Measurements from ENCODE around the gene MIPOL1. TPM values are rescaled to one million over a fixed set of nuclear protein-coding genes. Genes with fewer than 3 reads are reported as not detected.

MIPOL1 gene
- total and polyA plus RNA-seq, 7 donors, result 0.77 to 5.6 (median 5.1) TPM

- Histone ChIP-seq H3K4me3 (no peak overlapping the region), H3K27me3 (ENCODE audit: insufficient read depth in 3 of 3, low read length in 2 of 3) (no peaks in the 10 kb centered on the region), H3K9me3 (peaks cover 7% of the 10 kb centered on the region), H3K36me3 (ENCODE audit: insufficient read depth in 1 of 2, low read depth in 1 of 2) (no peaks in the 10 kb centered on the region), H3K27ac (no peak overlapping the region), H3K4me1 (no peaks in the 10 kb centered on the region)
- DNase-seq (no peak), ATAC-seq (no peak)
- WGBS, 3 donors, result 93 to 98% (median 95%) methylated on average over 1 of the region's 1 CpG
- no peak for TF ChIP-seq CTCF (IDR thresholded peaks at IDR 0.05)
- intact Hi-C loops (cut with DNase I), result no loop called here
These were observed 203.4 kb downstream of the MIPOL1 start for GRCh38 chr14:37401093-37401492.

GRCh38 chr14:37403626-37404025 is 205.9 kb downstream of the MIPOL1 start:
- intact Hi-C loops (cut with DNase I), result no loop called here
- 41 to 55% (median 54%) methylated on average over 1 of the region's 1 CpG for WGBS, 3 donors
- H3K36me3 ChIP-seq (ENCODE audit: insufficient read depth in 1 of 2, low read depth in 1 of 2), result no peaks in the 10 kb centered on the region
- peaks cover 7% of the 10 kb centered on the region for H3K9me3 ChIP-seq
- no peak for ATAC-seq
- no peak for DNase-seq
- H3K4me3 ChIP-seq, result no peak overlapping the region
- no peak for TF ChIP-seq CTCF (IDR thresholded peaks at IDR 0.05)
- H3K4me1 ChIP-seq, result no peaks in the 10 kb centered on the region
- H3K27ac ChIP-seq, result no peak overlapping the region
- no peaks in the 10 kb centered on the region for H3K27me3 ChIP-seq (ENCODE audit: insufficient read depth in 3 of 3, low read length in 2 of 3)

- 93 to 99% (median 94%) methylated on average over 2 of the region's 2 CpGs for WGBS, 3 donors
- intact Hi-C loops (cut with DNase I), result no loop called here
- Histone ChIP-seq H3K27me3 (ENCODE audit: insufficient read depth in 3 of 3, low read length in 2 of 3) (no peaks in the 10 kb centered on the region), H3K27ac (no peak overlapping the region), H3K4me1 (no peaks in the 10 kb centered on the region), H3K4me3 (no peak overlapping the region), H3K36me3 (ENCODE audit: insufficient read depth in 1 of 2, low read depth in 1 of 2) (no peaks in the 10 kb centered on the region), H3K9me3 (no peaks in the 10 kb centered on the region)
- ATAC-seq, result no peak
- no peak for DNase-seq
- TF ChIP-seq CTCF (IDR thresholded peaks at IDR 0.05), result no peak
These were observed 208.4 kb downstream of the MIPOL1 start for GRCh38 chr14:37406095-37406494.

GRCh38 chr14:37411079-37411735 is 213.5 kb downstream of the MIPOL1 start:
- 79 to 85% (median 84%) methylated on average over 3 of the region's 3 CpGs for WGBS, 3 donors
- Histone ChIP-seq H3K36me3 (ENCODE audit: insufficient read depth in 1 of 2, low read depth in 1 of 2) (no peaks in the 10 kb centered on the region), H3K27ac (no peak overlapping the region), H3K9me3 (no peaks in the 10 kb centered on the region), H3K27me3 (ENCODE audit: insufficient read depth in 3 of 3, low read length in 2 of 3) (no peaks in the 10 kb centered on the region), H3K4me1 (no peaks in the 10 kb centered on the region), H3K4me3 (no peak overlapping the region)
- DNase-seq (no peak), ATAC-seq (no peak)
- intact Hi-C loops (cut with DNase I), result no loop called here
- TF ChIP-seq CTCF (IDR thresholded peaks at IDR 0.05), result no peak

GRCh38 chr14:37413050-37413449 is 215.3 kb downstream of the MIPOL1 start:
- Histone ChIP-seq H3K4me3 (no peak overlapping the region), H3K36me3 (ENCODE audit: insufficient read depth in 1 of 2, low read depth in 1 of 2) (no peaks in the 10 kb centered on the region), H3K27me3 (ENCODE audit: insufficient read depth in 3 of 3, low read length in 2 of 3) (no peaks in the 10 kb centered on the region), H3K4me1 (no peaks in the 10 kb centered on the region), H3K27ac (no peak overlapping the region), H3K9me3 (no peaks in the 10 kb centered on the region)
- intact Hi-C loops (cut with DNase I), result no loop called here
- DNase-seq, result no peak
- no peak for ATAC-seq
- 93 to 100% (median 98%) methylated on average over 1 of the region's 1 CpG for WGBS, 3 donors
- TF ChIP-seq CTCF (IDR thresholded peaks at IDR 0.05), result no peak

Data from psoas muscle (tissue), 8 donors.